ENCODE results near the gene LGI2.

LGI2 gene

GRCh38 chr4:24949970-24950369, 80.8 kb downstream of the LGI2 start:
- Histone ChIP-seq H3K9me3 (ENCODE audit: insufficient read depth, low read depth, low read length) (no peaks in the 10 kb centered on the region; the same call in 1 of the 2 replicates), H3K4me1 (ENCODE audit: insufficient read depth, low read length, poor library complexity, severe bottlenecking) (no peaks in the 10 kb centered on the region), H4K20me1 (ENCODE audit: insufficient read depth, low read length, poor library complexity, severe bottlenecking) (no peaks in the 10 kb centered on the region), H3K9me2 (replicated peaks; ENCODE audit: low read depth, low read length) (no peaks in the 10 kb centered on the region), H3K79me2 (ENCODE audit: insufficient read depth, low read length) (no peaks in the 10 kb centered on the region), H3K27me3 (ENCODE audit: insufficient read depth, low read length, poor library complexity, severe bottlenecking) (no peaks in the 10 kb centered on the region), H2AFZ (ENCODE audit: low read length) (no peak overlapping the region), H3F3A (ENCODE audit: low read depth) (no peaks in the 10 kb centered on the region), H3K4me2 (ENCODE audit: low read depth, low read length, poor library complexity, severe bottlenecking) (no peak overlapping the region), H3K36me3 (ENCODE audit: insufficient read depth, low read length) (no peaks in the 10 kb centered on the region), H3K4me3 (ENCODE audit: low read length, poor library complexity, severe bottlenecking) (no peak overlapping the region), H3K9ac (ENCODE audit: low read depth, low read length, poor library complexity, severe bottlenecking) (no peak overlapping the region)
- TF ChIP-seq, protein P1, sequence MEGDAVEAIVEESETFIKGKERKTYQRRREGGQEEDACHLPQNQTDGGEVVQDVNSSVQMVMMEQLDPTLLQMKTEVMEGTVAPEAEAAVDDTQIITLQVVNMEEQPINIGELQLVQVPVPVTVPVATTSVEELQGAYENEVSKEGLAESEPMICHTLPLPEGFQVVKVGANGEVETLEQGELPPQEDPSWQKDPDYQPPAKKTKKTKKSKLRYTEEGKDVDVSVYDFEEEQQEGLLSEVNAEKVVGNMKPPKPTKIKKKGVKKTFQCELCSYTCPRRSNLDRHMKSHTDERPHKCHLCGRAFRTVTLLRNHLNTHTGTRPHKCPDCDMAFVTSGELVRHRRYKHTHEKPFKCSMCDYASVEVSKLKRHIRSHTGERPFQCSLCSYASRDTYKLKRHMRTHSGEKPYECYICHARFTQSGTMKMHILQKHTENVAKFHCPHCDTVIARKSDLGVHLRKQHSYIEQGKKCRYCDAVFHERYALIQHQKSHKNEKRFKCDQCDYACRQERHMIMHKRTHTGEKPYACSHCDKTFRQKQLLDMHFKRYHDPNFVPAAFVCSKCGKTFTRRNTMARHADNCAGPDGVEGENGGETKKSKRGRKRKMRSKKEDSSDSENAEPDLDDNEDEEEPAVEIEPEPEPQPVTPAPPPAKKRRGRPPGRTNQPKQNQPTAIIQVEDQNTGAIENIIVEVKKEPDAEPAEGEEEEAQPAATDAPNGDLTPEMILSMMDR (conservative IDR thresholded peaks at IDR 0.05; ENCODE audit: low read length): no peak
- no peak for TF ChIP-seq EZH2phosphoT487 (IDR thresholded peaks at IDR 0.05; ENCODE audit: borderline replicate concordance)
